K562 (cell line): ENCODE results near the gene ACE. TPM values are rescaled to one million over a fixed set of nuclear protein-coding genes. Genes with fewer than 3 reads are reported as not detected.

Source experiments
- ATAC-seq: fragments of 200-7000 bp; cut with Tn5 transposase; 3 replicates; pipeline ENCODE4 v1.9.1; 2020; ENCODE audit warnings: moderate library complexity
- BruUV-seq: library from RNA; stranded (reverse); fragments of 400-500 nt; replicated peaks from 2 replicates; lab custom pipeline; 2021; lab: Mats Ljungman, UMichigan
- CTCF ChIA-PET: fragments of 300-600 bp; formaldehyde crosslinking; extraction: SDS; loops from one replicate; lab custom pipeline; 2021; ENCODE audit warnings: low intra/inter-chr PET ratio; lab: Yijun Ruan, JAX
- POLR2A ChIA-PET: fragments of 300-600, 350-650 bp; sonication (Branson Sonifier 250); formaldehyde crosslinking; extraction: SDS; loops from one replicate; lab custom pipeline; 2021; ENCODE audit warnings: antibody characterized with exemption, inconsistent platforms; lab: Yijun Ruan, JAX
- DNase-seq, 4 experiments: peaks; one replicate each; pipeline versions ENCODE4 v3.0.0 to v3.0.0-alpha.2; 2011 to 2018; ENCODE audit warnings: low spot score in 3 of 4, mixed read lengths in 3 of 4; ENCODE audit errors: extremely low read depth in 1 of 4
- FAIRE-seq: peaks from 2 replicates; lab custom pipeline; 2011; peaks lifted over from hg19 to GRCh38; lab: Jason Lieb, UNC
- H2AFZ ChIP-seq: 2 replicates; pipeline ENCODE4 v1.6.0; 2011; ENCODE audit warnings: low read depth, low read length, control low read depth, inconsistent platforms
- H3K27ac ChIP-seq: fragments of 200-600 bp; 3 replicates; pipeline ENCODE4 v1.8.0; 2011; ENCODE audit warnings: low read depth, mild to moderate bottlenecking, control low read depth, inconsistent platforms, low read length, moderate library complexity, mixed read lengths; ENCODE audit errors: extremely low read depth
- H3K27me3 ChIP-seq, 2 experiments: fragments of 300-600 bp in 1 of 2; 2 replicates in 1 of 2; 3 replicates in 1 of 2; pipeline versions ENCODE4 v1.6.0 to v1.8.0; 2011; ENCODE audit warnings: inconsistent platforms in 2 of 2, low read length in 2 of 2, mild to moderate bottlenecking in 1 of 2, mixed read lengths in 1 of 2, moderate library complexity in 1 of 2; ENCODE audit not compliant: control insufficient read depth in 2 of 2, insufficient read depth in 2 of 2
- H3K36me3 ChIP-seq: fragments of 300-600 bp; 3 replicates; pipeline ENCODE4 v1.8.0; 2011; ENCODE audit warnings: mild to moderate bottlenecking, low read length, inconsistent platforms; ENCODE audit not compliant: control insufficient read depth, insufficient read depth
- H3K4me1 ChIP-seq, 2 experiments: fragments of 200-600 bp in 1 of 2; replicated peaks in 1 of 2; 2 replicates in 1 of 2; 3 replicates in 1 of 2; pipeline versions ENCODE4 v1.5.1 to v1.8.0; 2011; ENCODE audit warnings: inconsistent platforms in 2 of 2, low read length in 2 of 2, mild to moderate bottlenecking in 1 of 2, mixed read lengths in 1 of 2, moderate library complexity in 1 of 2; ENCODE audit not compliant: control insufficient read depth in 2 of 2, insufficient read depth in 2 of 2
- H3K4me2 ChIP-seq: 2 replicates; pipeline ENCODE4 v1.6.1; 2011; ENCODE audit warnings: low read length, control low read depth, inconsistent platforms, mixed read lengths; ENCODE audit not compliant: insufficient read depth
- H3K4me3 ChIP-seq: fragments of 200-600 bp; sonication (generic), shearing (Covaris generic); 2 replicates; pipeline ENCODE4 v1.5.1; 2016; ENCODE audit warnings: control low read depth, inconsistent platforms
- H3K79me2 ChIP-seq: fragments of 200-600 bp; 3 replicates; pipeline ENCODE4 v1.8.0; 2011; ENCODE audit warnings: low read length, inconsistent platforms; ENCODE audit not compliant: control insufficient read depth, insufficient read depth
- H3K9ac ChIP-seq, 2 experiments: 2 replicates each; pipeline versions ENCODE4 v1.6.0 to v1.6.1; 2011; ENCODE audit warnings: low read depth in 2 of 2, low read length in 2 of 2, control low read depth in 1 of 2, inconsistent platforms in 1 of 2, mild to moderate bottlenecking in 1 of 2, mixed read lengths in 1 of 2; ENCODE audit not compliant: insufficient read depth in 1 of 2
- H3K9me1 ChIP-seq: one replicate; pipeline ENCODE4 v1.6.0; 2011; ENCODE audit warnings: inconsistent platforms, mild to moderate bottlenecking, low read length, moderate library complexity; ENCODE audit not compliant: control insufficient read depth, insufficient read depth
- H3K9me3 ChIP-seq: replicated peaks from 2 replicates; pipeline ENCODE4 v1.5.1; 2011; ENCODE audit warnings: low read depth, low read length, inconsistent platforms; ENCODE audit not compliant: control insufficient read depth, insufficient read depth
- H4K20me1 ChIP-seq: replicated peaks from 2 replicates; pipeline ENCODE4 v1.6.1; 2011; ENCODE audit warnings: low read length, inconsistent platforms, mixed read lengths; ENCODE audit not compliant: control insufficient read depth, insufficient read depth
- ELF2 ChIP-seq: fragments of 250-450 bp; sonication (Bioruptor Pico); IDR thresholded peaks from 2 replicates; pipeline ENCODE4 v1.5.0; 2021; ENCODE audit warnings: mild to moderate bottlenecking
- GTF3C2 ChIP-seq: IDR thresholded peaks from 3 replicates; pipeline ENCODE4 v1.6.1; 2011; ENCODE audit warnings: borderline replicate concordance, mild to moderate bottlenecking, moderate library complexity; ENCODE audit not compliant: insufficient read length; ENCODE audit errors: extremely low read depth
- HNRNPH1 ChIP-seq: fragments of 200-400 bp; formaldehyde crosslinking; optimal IDR thresholded peaks from 2 replicates; pipeline ENCODE3; 2017; ENCODE audit warnings: low read depth, mild to moderate bottlenecking, low read length, moderate library complexity
- NR3C1 ChIP-seq: sonication (generic); formaldehyde crosslinking; IDR thresholded peaks from 2 replicates; pipeline ENCODE4 v1.8.1; 2022; ENCODE audit warnings: missing genetic modification reagents
- TAF9B ChIP-seq: fragments of 450-650 bp; IDR thresholded peaks from 2 replicates; pipeline ENCODE4 v1.6.1; 2018; ENCODE audit warnings: mild to moderate bottlenecking; ENCODE audit not compliant: partially characterized antibody
- U2AF2 ChIP-seq: fragments of 200-400 bp; formaldehyde crosslinking; optimal IDR thresholded peaks from 2 replicates; pipeline ENCODE3; 2017; ENCODE audit warnings: low read depth, mild to moderate bottlenecking, low read length
- ZBTB7A ChIP-seq: IDR thresholded peaks from 2 replicates; pipeline ENCODE4 v1.6.1; 2011; ENCODE audit warnings: low read depth, mild to moderate bottlenecking, low read length, moderate library complexity, borderline replicate concordance; ENCODE audit not compliant: control insufficient read depth
- ZNF76 ChIP-seq: fragments of 250-450 bp; sonication (Bioruptor Pico); IDR thresholded peaks from 2 replicates; pipeline ENCODE4 v1.4.0; 2020; ENCODE audit warnings: mild to moderate bottlenecking, moderate library complexity, borderline replicate concordance
- ZNF764 ChIP-seq: fragments of 250-450 bp; sonication (Bioruptor Pico); IDR thresholded peaks from 2 replicates; pipeline ENCODE4 v1.4.0; 2020; ENCODE audit warnings: low read depth, mild to moderate bottlenecking, moderate library complexity
- WGBS: fragments of 100-300 bp; shearing (Covaris generic); methylation state at CpG from one replicate; pipeline ENCODE4 v1.1.6; 2016; ENCODE audit warnings: low coverage, mixed read lengths; ENCODE audit not compliant: insufficient coverage; ENCODE audit errors: missing lambda C conversion rate; 5-methylcytosine and 5-hydroxymethylcytosine counted together
- in situ Hi-C: fragments of 300-500 bp; cut with MboI; formaldehyde crosslinking; loops from 4 replicates; pipeline ENCODE4 v1.15.0; 2018; ENCODE audit warnings: inconsistent platforms, mixed read lengths
- intact Hi-C: fragments of 100-400 bp; cut with micrococcal nuclease; formaldehyde crosslinking; loops from 2 replicates; pipeline ENCODE4 v1.14.2; 2022
- polyA plus RNA-seq, 8 experiments: library from polyadenylated mRNA; depleted of rRNA in 4 of 8; stranded (reverse) in 5 of 8; unstranded in 3 of 8; fragments of >200 nt; fragmentation: Nextera tagmentation in 2 of 8; fragmentation: Illumina TruSeq in 1 of 8; extraction: Ambion mirVana in 2 of 8; extraction: Trizol in 1 of 8; gene quantifications; 2 replicates each; pipeline versions ENCODE4 v1.2.1 to v1.2.3, GENCODE V29; 2011 to 2014; ENCODE audit warnings: inconsistent platforms in 1 of 8, missing spikeins in 1 of 8
- total RNA-seq, 7 experiments: library from RNA; depleted of rRNA in 6 of 7; stranded (reverse); fragments of >200 nt in 6 of 7; fragmentation: Illumina TruSeq in 2 of 7; extraction: Trizol in 2 of 7; gene quantifications; 2 replicates each; pipeline versions ENCODE4 v1.2.1 to v1.2.3, GENCODE V29; 2011 to 2021; ENCODE audit warnings: low replicate concordance in 1 of 7

Gene ACE
- total and polyA plus RNA-seq, 9 of the 15 experiments (the other 6 are each of a cell fraction or from before 2014, with no cell fraction given), result 0.07 to 2.5 (median 0.47) TPM; not detected in 1

GRCh38 chr17:63534078-63534570, 57.3 kb downstream of the ACE start:
- no peak for ATAC-seq
- POLR2A ChIA-PET, result interaction anchor here (1.0 kb wide), 2 partner anchors 8 to 10 kb away, joined by 3 to 4 read pairs; no protein-coding TSS in a partner anchor
- in situ Hi-C loops, result no loop called here
- Histone ChIP-seq H3K27me3 (peaks cover 28 to 56% of the 10 kb centered on the region in 2 experiments; a peak in 4 of 5 replicates), H2AFZ (no peak overlapping the region), H3K27ac (no peak overlapping the region), H3K79me2 (no peaks in the 10 kb centered on the region), H3K4me1 (peaks cover 0 to 39% of the 10 kb centered on the region in 2 experiments; a peak in 3 of 5 replicates), H3K36me3 (no peaks in the 10 kb centered on the region), H4K20me1 (peaks cover 5% of the 10 kb centered on the region; the same call in 1 of the 2 replicates), H3K9me1 (peaks cover 3% of the 10 kb centered on the region), H3K4me2 (no peak overlapping the region)
- BruUV-seq, result no TSS peak
- FAIRE-seq, result no peak
- CTCF ChIA-PET, result no interaction called here
- no peak for DNase-seq
- intact Hi-C loops, result no loop called here
- WGBS, result 15% methylated on average over 14 of the region's 17 CpGs
- TF ChIP-seq ZNF764 (CRISPR knock-in tag), result no peak
- TF ChIP-seq, all 486 proteins: peak for 0
- peak overlapping the region in 1 of 2 experiments; percentile 17; a peak in 1 of 4 replicates for H3K9ac ChIP-seq
- H3K9me3 ChIP-seq, result no peaks in the 10 kb centered on the region
- no peak overlapping the region for H3K4me3 ChIP-seq

- peaks cover 5% of the 10 kb centered on the region; the same call in 1 of the 2 replicates for H4K20me1 ChIP-seq
Observed at GRCh38 chr17:63534816-63535455, 58.1 kb downstream of the ACE start.

More at GRCh38 chr17:63534816-63535455, 58.1 kb downstream of the ACE start:
- Histone ChIP-seq H3K9ac (no peak overlapping the region), H3K4me2 (no peak overlapping the region), H3K9me3 (no peaks in the 10 kb centered on the region), H3K4me1 (peaks cover 0 to 31% of the 10 kb centered on the region in 2 experiments; a peak in 3 of 5 replicates), H3K79me2 (no peaks in the 10 kb centered on the region), H3K9me1 (peaks cover 3% of the 10 kb centered on the region), H3K27ac (no peak overlapping the region), H3K4me3 (no peak overlapping the region), H3K36me3 (no peaks in the 10 kb centered on the region), H3K27me3 (peaks cover 32 to 64% of the 10 kb centered on the region in 2 experiments; a peak in 4 of 5 replicates), H2AFZ (no peak overlapping the region)
- TF ChIP-seq ZNF76 (CRISPR knock-in tag), result no peak
- no peak for TF ChIP-seq U2AF2
- TF ChIP-seq ELF2 (CRISPR knock-in tag), result no peak
- no peak for TF ChIP-seq TAF9B
- no peak for TF ChIP-seq GTF3C2
- no peak for TF ChIP-seq HNRNPH1
- TF ChIP-seq ZBTB7A, result peak; percentile 59; the same call in 1 of the 2 replicates
- no peak for TF ChIP-seq NR3C1 (CRISPR knock-in tag)
- FAIRE-seq, result no peak
- ChIA-PET POLR2A (interaction anchor here (1.0 kb wide), 2 partner anchors 8 to 14 kb away, joined by 3 to 4 read pairs; no protein-coding TSS in a partner anchor), CTCF (no interaction called here)
- no peak for ATAC-seq
- intact Hi-C loops (no loop called here), in situ Hi-C loops (no loop called here)
- no TSS peak for BruUV-seq
- no peak for DNase-seq
- WGBS, result 25% methylated on average over 13 of the region's 13 CpGs
